HepG2 (cell line): ENCODE results near the gene MAPK11. TPM values are rescaled to one million over a fixed set of nuclear protein-coding genes. Genes with fewer than 3 reads are reported as not detected.
A peak's percentile ranks its signal among the peaks of the same experiment; 100 is the strongest.

Experiments
- E2F5 ChIP-seq: sonication (generic); formaldehyde crosslinking; conservative IDR thresholded peaks from 2 replicates; pipeline ENCODE4 v1.4.0; 2020; ENCODE audit warnings: missing genetic modification reagents
- ELF3 ChIP-seq: IDR thresholded peaks from 2 replicates; pipeline ENCODE4 v1.6.1; 2016; ENCODE audit warnings: missing genetic modification reagents, missing compliant biosample characterization
- HIC2 ChIP-seq: sonication (generic); formaldehyde crosslinking; IDR thresholded peaks from 2 replicates; pipeline ENCODE4 v1.9.0; 2022; ENCODE audit warnings: low read depth, missing genetic modification reagents
- HNF1B ChIP-seq: sonication (generic); formaldehyde crosslinking; IDR thresholded peaks from 2 replicates; pipeline ENCODE4 v1.5.1; 2020; ENCODE audit warnings: mild to moderate bottlenecking, moderate library complexity, missing genetic modification reagents
- MAFF ChIP-seq: IDR thresholded peaks from 2 replicates; pipeline ENCODE4 v1.6.1; 2011; ENCODE audit warnings: low read depth, low read length, improper control_type of control experiment
- PRPF4 ChIP-seq: fragments of 200-400 bp; formaldehyde crosslinking; IDR thresholded peaks from 2 replicates; pipeline ENCODE4 v1.6.1; 2016; ENCODE audit warnings: low read length, low read depth; ENCODE audit not compliant: poor library complexity, severe bottlenecking
- REL ChIP-seq: sonication (generic); formaldehyde crosslinking; conservative IDR thresholded peaks from 2 replicates; pipeline ENCODE4 v1.8.0; 2022; ENCODE audit warnings: mild to moderate bottlenecking, missing genetic modification reagents, moderate library complexity
- TBL1XR1 ChIP-seq: fragments of 150-350 bp; IDR thresholded peaks from 2 replicates; pipeline ENCODE4 v1.6.1; 2014; ENCODE audit warnings: borderline replicate concordance, low read length; ENCODE audit not compliant: partially characterized antibody
- YEATS4 ChIP-seq: sonication (generic); formaldehyde crosslinking; IDR thresholded peaks from 2 replicates; pipeline ENCODE4 v1.4.0; 2020; ENCODE audit warnings: missing genetic modification reagents, borderline replicate concordance
- ZBTB42 ChIP-seq: sonication (generic); formaldehyde crosslinking; IDR thresholded peaks from 2 replicates; pipeline ENCODE4 v1.5.0; 2020; ENCODE audit warnings: mild to moderate bottlenecking, missing genetic modification reagents
- ZKSCAN8 ChIP-seq: IDR thresholded peaks from 2 replicates; pipeline ENCODE4 v1.6.1; 2016; ENCODE audit warnings: borderline replicate concordance, missing genetic modification reagents, missing compliant biosample characterization
- ZNF225 ChIP-seq: sonication (generic); formaldehyde crosslinking; IDR thresholded peaks from 2 replicates; pipeline ENCODE4 v1.4.0; 2020; ENCODE audit warnings: mild to moderate bottlenecking, missing genetic modification reagents
- ZNF256 ChIP-seq: sonication (generic); formaldehyde crosslinking; conservative IDR thresholded peaks from 2 replicates; pipeline ENCODE4 v1.4.0; 2020; ENCODE audit warnings: missing genetic modification reagents
- ZNF430 ChIP-seq: sonication (generic); formaldehyde crosslinking; IDR thresholded peaks from 2 replicates; pipeline ENCODE4 v1.9.0; 2021; ENCODE audit warnings: mild to moderate bottlenecking, missing genetic modification reagents
- ZNF503 ChIP-seq: sonication (generic); formaldehyde crosslinking; IDR thresholded peaks from 2 replicates; pipeline ENCODE4 v1.4.0; 2020; ENCODE audit warnings: missing genetic modification reagents
- ZNF552 ChIP-seq: sonication (generic); formaldehyde crosslinking; IDR thresholded peaks from 2 replicates; pipeline ENCODE4 v1.9.0; 2022; ENCODE audit warnings: missing genetic modification reagents, mild to moderate bottlenecking, borderline replicate concordance
- ZNF557 ChIP-seq: sonication (generic); formaldehyde crosslinking; IDR thresholded peaks from 2 replicates; pipeline ENCODE4 v1.4.0; 2020; ENCODE audit warnings: missing genetic modification reagents
- ZNF691 ChIP-seq: sonication (generic); formaldehyde crosslinking; IDR thresholded peaks from 2 replicates; pipeline ENCODE4 v1.4.0; 2020; ENCODE audit warnings: missing genetic modification reagents, low read depth, mild to moderate bottlenecking, borderline replicate concordance
- ZNF766 ChIP-seq: sonication (generic); formaldehyde crosslinking; IDR thresholded peaks from 2 replicates; pipeline ENCODE4 v1.5.0; 2020; ENCODE audit warnings: missing genetic modification reagents, borderline replicate concordance
- polyA plus RNA-seq, 8 experiments: library from polyadenylated mRNA; depleted of rRNA in 3 of 8; stranded (reverse) in 7 of 8; unstranded in 1 of 8; fragments of >200 nt; fragmentation: Illumina TruSeq in 4 of 8; extraction: Trizol in 4 of 8; gene quantifications; 2 replicates each; pipeline versions ENCODE4 v1.2.1 to v1.2.3, GENCODE V29; 2011 to 2016; ENCODE audit warnings: low read depth in 4 of 8, missing spikeins in 1 of 8, mixed read lengths in 1 of 8; ENCODE audit not compliant: insufficient read depth in 1 of 8
- total RNA-seq, 5 experiments: library from RNA; depleted of rRNA; stranded (reverse); fragments of >200 nt; fragmentation: Illumina TruSeq; extraction: Trizol; gene quantifications; 2 replicates each; pipeline ENCODE4 v1.2.3, GENCODE V29; 2016; ENCODE audit warnings: low read depth in 1 of 5
- TF ChIP-seq, protein P1 (sequence below): sonication (generic); formaldehyde crosslinking; IDR thresholded peaks from 2 replicates; pipeline ENCODE4 v1.4.0; 2020; ENCODE audit warnings: missing genetic modification reagents

Gene MAPK11
- total and polyA plus RNA-seq, 2 of the 13 experiments (the other 11 are each of a cell fraction or from before 2014, with no cell fraction given) = 0.15 to 0.17 TPM

- no peak for TF ChIP-seq ZBTB42 (CRISPR knock-in tag)
- peak; percentile 99 for TF ChIP-seq ELF3
- 0 out of 2 replicates have a peak, but pooled peaks have one; percentile 55 for TF ChIP-seq ZNF256 (CRISPR knock-in tag)
- TF ChIP-seq E2F5 (CRISPR knock-in tag) = no peak
- no peak for TF ChIP-seq ZNF503 (CRISPR knock-in tag)
- TF ChIP-seq ZNF225 (CRISPR knock-in tag) = no peak
- TF ChIP-seq TBL1XR1 = no peak
- TF ChIP-seq HNF1B (CRISPR knock-in tag) = peak; percentile 90
- no peak; the same call in 1 of the 2 replicates for TF ChIP-seq REL (CRISPR knock-in tag)
- TF ChIP-seq HIC2 (CRISPR knock-in tag) = peak; percentile 99
- peak; percentile 35; the same call in 1 of the 2 replicates for TF ChIP-seq ZNF766 (CRISPR knock-in tag)
- peak; percentile 54; the same call in 1 of the 2 replicates for TF ChIP-seq ZNF430 (CRISPR knock-in tag)
- 0 out of 2 replicates have a peak, but pooled peaks have one; percentile 84 for TF ChIP-seq ZNF557
- peak; percentile 48; the same call in 1 of the 2 replicates for TF ChIP-seq ZNF691 (CRISPR knock-in tag)
- TF ChIP-seq, protein P1, sequence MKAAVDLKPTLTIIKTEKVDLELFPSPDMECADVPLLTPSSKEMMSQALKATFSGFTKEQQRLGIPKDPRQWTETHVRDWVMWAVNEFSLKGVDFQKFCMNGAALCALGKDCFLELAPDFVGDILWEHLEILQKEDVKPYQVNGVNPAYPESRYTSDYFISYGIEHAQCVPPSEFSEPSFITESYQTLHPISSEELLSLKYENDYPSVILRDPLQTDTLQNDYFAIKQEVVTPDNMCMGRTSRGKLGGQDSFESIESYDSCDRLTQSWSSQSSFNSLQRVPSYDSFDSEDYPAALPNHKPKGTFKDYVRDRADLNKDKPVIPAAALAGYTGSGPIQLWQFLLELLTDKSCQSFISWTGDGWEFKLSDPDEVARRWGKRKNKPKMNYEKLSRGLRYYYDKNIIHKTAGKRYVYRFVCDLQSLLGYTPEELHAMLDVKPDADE (CRISPR knock-in tag) = no peak
- peak; percentile 88 for TF ChIP-seq ZKSCAN8 (CRISPR knock-in tag)
- TF ChIP-seq MAFF = no peak
- TF ChIP-seq PRPF4 = no peak
- peak; percentile 80 for TF ChIP-seq YEATS4 (CRISPR knock-in tag)
- TF ChIP-seq ZNF552 (CRISPR knock-in tag) = 0 out of 2 replicates have a peak, but pooled peaks have one; percentile 19
Observed at GRCh38 chr22:50293441-50294318, 23.5 kb upstream of the MAPK11 start (continued).
